ENCODE results near the gene TCF21.
"Not testable (repeated sequence)": the region's sequence is repeated elsewhere in the genome, so short reads cannot be mapped to it uniquely, and the experiment has no call there.

Gene TCF21

DNA sequence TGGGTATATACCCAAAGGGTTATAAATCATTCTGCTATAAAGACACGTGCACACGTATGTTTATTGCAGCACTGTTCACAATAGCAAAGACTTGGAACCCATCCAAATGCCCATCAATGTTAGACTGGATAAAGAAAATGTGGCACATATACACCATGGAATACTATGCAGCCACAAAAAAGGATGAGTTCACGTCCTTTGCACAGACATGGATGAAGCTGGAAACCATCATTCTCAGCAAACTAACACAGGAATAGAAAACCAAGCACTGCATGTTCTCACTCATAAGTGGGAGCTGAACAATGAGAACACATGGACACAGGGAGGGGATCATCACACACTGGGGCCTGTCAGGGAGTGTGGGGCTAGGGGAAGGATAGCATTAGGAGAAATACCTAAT is 47.4 kb downstream of the TCF21 start:
- DNase-seq: not testable (repeated sequence)

DNA sequence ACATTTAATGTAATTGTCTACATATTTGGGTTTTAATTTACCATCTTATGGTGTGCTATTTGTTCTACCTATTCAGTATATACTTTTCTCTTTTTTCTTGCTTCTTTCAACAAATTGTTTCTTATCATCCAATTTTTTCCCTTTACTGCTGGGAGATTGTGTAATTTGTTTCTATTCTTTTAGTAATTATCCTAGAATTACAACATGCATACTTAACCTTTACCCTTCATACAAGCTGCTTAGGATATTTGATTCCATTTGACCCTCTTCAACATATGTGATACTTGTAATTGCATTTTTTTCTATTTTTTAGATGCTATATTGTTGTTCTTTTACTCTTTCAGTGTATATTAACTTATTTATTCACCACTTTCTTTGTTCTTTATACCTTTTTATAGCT is 49.0 kb downstream of the TCF21 start:
- DNase-seq: no peak

DNA sequence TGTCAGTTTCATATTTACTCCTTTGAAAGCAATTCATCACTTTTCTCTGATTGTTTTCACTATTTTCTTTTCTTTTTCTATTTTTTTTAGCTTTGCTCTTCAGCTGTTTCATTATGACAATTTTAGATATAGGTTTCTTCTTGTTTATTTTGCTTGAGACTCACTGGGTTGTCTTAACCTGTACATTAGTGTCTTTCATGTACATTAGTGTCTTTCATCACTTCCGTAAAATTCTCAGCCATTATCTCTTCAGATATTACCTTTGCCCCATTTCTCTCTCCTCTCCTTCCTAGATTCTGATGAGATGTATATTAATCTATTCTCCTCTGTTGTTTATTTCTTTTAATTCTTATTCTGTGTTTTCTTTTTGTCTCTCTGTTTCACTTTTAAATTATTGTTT is 49.6 kb downstream of the TCF21 start:
- no peak for DNase-seq

DNA sequence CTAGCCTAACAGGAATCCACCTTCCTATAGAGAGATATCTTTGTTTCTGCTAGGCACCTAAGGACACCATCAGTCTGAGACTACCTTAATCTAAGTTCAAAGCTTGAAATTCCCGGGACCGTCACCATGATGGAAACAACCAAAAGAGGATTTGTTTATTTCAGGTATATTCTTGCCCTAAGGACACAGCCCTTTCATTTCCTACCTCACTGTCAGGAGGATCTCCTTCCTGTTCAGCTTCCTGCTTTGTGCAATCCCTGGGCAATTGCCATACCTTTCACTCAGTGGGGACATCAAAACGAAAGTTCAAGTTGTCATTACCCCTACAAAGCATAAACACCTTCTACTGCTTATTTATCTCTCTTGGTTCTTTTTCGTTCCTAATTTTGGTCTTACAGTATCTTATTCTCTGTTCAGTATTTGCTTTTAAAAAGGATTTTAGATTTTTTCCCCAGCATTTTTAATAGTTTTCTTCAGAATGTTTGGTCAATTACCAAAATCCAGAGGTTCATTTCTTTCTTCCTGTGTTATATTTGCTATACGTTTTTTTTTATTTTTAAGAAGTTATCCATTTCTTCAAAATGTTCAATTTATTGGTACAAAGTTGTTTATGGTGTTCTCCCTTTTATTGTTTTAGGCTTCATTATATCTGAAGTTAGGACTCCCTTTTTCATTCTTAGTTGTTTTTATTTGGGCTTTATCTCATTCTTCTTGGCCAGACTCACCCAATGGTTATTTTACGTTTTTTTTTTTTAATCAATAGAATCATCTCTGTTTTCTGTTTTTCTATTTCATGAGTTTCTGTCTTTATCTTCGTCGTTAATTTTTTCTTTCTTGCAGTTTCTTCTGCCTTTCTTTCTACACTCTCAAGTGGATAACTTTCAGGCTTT is 51.1 kb downstream of the TCF21 start:
- no peak for DNase-seq
